GM12874 (cell line): ENCODE results near the gene RNF38.
A peak's percentile ranks its signal among the peaks of the same experiment; 100 is the strongest.

Experiments used
- TF ChIP-seq, protein P1 (sequence below): IDR thresholded peaks from 2 replicates; pipeline ENCODE4 v1.5.1; 2011; ENCODE audit warnings: low read depth, mild to moderate bottlenecking, control low read depth, low read length, moderate library complexity; ENCODE audit not compliant: insufficient read depth

RNF38 gene

DNA sequence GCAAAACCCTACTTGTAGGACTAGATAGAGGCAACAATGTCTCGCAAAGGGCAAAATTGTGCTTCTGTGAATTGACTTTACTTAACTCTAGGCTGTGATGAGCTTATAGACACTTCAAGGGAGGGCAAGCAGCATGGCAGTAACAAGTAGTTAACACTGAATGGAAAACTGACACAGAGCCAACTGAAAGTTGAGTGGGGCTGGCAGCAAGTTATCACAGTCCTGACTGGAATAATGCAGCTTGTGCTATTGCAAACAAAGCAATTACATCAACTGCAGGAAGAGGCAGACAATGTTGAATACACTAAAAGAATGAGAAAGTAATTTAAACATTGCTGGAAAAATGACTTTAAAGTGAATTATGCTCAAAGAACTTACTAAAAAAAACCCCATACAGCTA, 62.2 kb downstream of the RNF38 start:
- TF ChIP-seq, protein P1, sequence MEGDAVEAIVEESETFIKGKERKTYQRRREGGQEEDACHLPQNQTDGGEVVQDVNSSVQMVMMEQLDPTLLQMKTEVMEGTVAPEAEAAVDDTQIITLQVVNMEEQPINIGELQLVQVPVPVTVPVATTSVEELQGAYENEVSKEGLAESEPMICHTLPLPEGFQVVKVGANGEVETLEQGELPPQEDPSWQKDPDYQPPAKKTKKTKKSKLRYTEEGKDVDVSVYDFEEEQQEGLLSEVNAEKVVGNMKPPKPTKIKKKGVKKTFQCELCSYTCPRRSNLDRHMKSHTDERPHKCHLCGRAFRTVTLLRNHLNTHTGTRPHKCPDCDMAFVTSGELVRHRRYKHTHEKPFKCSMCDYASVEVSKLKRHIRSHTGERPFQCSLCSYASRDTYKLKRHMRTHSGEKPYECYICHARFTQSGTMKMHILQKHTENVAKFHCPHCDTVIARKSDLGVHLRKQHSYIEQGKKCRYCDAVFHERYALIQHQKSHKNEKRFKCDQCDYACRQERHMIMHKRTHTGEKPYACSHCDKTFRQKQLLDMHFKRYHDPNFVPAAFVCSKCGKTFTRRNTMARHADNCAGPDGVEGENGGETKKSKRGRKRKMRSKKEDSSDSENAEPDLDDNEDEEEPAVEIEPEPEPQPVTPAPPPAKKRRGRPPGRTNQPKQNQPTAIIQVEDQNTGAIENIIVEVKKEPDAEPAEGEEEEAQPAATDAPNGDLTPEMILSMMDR = no peak

DNA sequence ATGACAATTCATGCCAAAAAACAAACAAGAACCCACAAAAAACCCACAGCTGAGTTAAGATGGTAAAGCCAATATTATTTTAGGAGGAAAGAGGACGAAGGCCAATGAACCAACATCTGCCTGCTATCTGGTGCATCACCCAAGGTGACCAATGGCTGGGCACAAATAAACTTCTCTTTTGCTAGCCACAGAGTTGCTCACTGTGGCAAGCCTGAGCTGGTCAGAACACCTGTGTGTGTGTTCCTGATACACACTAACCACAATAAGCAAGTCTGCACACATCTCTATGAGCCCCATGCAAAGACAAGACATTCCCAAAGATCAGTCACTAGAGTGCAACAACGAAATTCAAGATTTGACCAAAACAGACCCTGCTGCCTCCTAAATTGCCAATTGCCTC, 63.1 kb downstream of the RNF38 start:
- TF ChIP-seq, protein P1 = no peak

DNA sequence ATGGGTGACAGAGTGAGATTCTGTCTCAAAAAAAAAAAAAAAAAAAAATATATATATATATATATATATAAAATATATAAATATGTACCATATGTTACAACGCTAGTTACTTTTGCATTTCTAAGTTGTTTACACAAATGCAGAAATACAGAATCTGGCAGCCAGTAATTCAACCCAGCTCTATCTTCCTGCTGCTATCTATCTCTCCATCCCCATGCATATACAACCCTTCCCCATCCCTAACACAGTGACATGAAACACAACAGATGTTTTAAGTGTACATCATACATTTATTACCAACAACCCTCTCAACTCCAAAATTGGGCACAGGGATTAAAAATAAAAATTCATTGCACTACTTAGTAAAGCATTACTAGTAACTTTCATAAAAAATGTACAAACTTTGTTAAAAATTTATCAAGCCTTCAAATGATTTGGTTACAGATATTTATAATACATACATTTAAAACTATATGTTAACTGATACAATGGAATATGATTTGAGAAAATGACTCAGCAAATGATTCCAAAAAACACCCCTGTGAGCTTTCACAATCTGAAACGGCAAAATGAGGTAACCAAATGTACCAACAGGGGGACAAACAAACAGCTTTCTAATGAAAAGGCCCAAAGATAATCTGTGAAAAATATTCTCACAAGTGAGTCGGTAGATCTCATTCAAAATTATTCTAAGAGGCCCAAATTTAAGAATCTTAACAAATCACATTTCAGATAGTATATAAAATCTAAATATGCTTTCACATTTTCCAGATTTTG, 63.8 kb downstream of the RNF38 start:
- TF ChIP-seq, protein P1 = no peak

DNA sequence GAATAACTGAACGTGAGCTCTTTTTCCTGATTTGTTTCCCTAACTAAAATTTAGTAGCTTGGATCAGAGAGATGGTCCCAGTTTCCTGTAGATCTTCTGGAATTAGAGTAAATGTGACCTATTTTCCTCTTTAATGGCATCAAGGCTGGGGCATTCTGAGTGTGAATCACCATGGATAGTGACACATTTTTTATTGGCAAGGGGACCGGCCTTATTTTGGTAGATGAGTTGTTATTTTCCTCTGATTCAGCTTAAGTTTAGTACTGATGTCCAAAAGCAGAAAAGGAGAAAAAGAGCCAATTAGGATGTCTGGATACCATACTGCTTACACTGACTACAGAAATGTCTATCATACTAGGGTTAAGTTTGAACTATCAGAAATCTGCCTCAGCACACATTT, 68.1 kb downstream of the RNF38 start:
- TF ChIP-seq, protein P1 = no peak

DNA sequence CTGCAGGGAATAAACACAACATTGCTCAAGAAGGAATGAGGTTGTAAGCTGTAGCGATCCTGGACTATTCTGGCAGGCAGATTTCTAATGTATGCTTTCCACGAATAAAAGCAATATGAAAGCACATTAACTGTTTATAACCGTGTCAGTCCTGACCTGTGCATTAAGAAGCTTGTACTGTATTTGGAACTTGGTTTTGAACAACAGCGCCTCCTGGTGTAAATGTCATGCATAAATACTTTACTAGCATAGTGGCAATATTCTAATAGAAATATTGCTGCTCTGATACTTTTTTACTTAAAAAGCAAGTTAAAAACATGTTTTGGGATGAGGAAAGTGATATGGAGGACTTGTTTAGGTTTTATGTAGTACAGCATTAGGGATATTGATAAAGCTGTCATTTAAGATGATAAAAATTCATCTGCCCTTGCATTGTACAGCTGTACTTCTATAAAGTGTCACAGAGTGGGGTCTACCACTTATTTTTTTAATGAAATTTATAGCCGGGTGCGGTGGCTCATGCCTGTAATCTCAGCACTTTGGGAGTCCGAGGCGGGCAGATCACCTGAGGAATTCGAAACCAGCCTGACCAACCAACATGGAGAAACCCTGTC, 71.2 kb downstream of the RNF38 start:
- TF ChIP-seq, protein P1 = peak; percentile 56

DNA sequence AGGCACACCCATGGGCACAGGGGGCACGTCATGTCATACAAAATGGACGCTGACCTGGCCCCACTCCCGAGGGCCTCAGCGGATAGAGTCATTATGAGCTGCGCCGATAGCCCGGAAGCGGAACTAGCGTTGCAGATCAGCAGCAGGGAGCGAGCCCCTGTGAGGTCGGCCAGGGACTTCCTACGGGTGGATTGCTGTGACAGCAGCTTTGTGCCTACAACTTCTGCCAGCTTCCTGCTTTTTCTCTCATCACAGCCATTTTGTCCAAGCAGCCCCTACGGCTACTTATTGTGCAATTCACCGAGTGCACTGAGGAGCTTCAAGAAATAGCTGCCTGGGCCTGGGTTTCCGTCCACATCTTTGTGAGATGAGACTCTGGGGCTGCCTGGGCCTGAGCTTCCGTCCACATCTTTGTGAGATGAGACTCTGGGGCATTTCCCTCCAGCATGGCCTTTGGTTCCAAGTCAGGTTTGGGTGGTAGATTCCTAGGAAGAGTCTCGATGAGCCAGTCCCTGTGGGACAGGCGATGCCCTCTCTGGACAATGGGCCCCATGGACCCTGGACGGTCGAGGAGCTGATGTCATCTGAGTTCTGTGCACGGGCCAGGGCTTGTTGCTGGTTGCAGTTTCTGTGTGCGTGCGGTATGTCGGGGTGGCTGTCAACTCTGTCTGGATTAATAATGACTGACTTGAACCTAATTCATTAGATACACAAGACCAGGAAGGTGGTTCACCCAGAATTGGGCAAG, 74.8 kb downstream of the RNF38 start:
- TF ChIP-seq, protein P1 = no peak

DNA sequence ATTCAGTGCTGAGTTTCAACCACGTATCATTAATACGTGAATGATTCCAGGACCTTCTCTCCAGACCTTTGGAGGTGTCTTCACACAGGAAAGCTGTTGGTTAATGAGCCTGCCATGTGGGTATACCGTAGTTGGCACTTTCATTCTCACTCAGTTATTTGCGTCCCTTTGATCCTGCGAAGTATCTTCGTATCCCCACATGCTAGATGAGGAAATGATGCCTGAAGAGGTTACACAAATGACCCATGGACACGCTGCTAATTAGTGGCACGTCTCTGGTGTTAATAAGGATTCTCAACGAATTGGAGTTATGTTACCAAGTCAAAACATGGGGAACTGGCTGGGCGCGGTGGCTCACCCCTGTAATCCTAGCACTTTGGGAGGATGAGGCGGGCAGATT, 76.1 kb downstream of the RNF38 start:
- TF ChIP-seq, protein P1 = no peak
